Fibroblast of lung (primary cell): Measurements from ENCODE around the gene BRD8. TPM values are rescaled to one million over a fixed set of nuclear protein-coding genes. Genes with fewer than 3 reads are reported as not detected.

Experiments used
- DNase-seq, 2 donors: peaks; one replicate each; pipeline versions ENCODE4 v3.0.0 to v3.0.0-alpha.2; 2010; ENCODE audit warnings: low read depth in 2 of 2
- H2AFZ ChIP-seq: 2 replicates; pipeline ENCODE4 v1.5.1; 2012; ENCODE audit warnings: low read length, control low read depth, inconsistent platforms
- H3K27ac ChIP-seq: 2 replicates; pipeline ENCODE4 v1.5.1; 2011; ENCODE audit warnings: low read length, control low read depth; ENCODE audit not compliant: insufficient read depth
- H3K27me3 ChIP-seq: 2 replicates; pipeline ENCODE4 v1.5.1; 2011; ENCODE audit warnings: mild to moderate bottlenecking, low read length; ENCODE audit not compliant: control insufficient read depth, insufficient read depth
- H3K36me3 ChIP-seq: 2 replicates; pipeline ENCODE4 v1.5.1; 2011; ENCODE audit warnings: low read length; ENCODE audit not compliant: control insufficient read depth, insufficient read depth
- H3K4me1 ChIP-seq: 2 replicates; pipeline ENCODE4 v1.5.1; 2011; ENCODE audit warnings: low read length; ENCODE audit not compliant: control insufficient read depth, insufficient read depth; ENCODE audit errors: extremely low read depth
- H3K4me2 ChIP-seq: 2 replicates; pipeline ENCODE4 v1.5.1; 2011; ENCODE audit warnings: low read length, control low read depth; ENCODE audit not compliant: insufficient read depth; ENCODE audit errors: extremely low read depth
- H3K4me3 ChIP-seq, 4 experiments: fragments of 200-600 bp in 1 of 4; sonication (generic) in 1 of 4; replicated peaks in 1 of 4; 2 replicates each; pipeline ENCODE4 v1.5.1; 2011 to 2016; ENCODE audit warnings: low read length in 4 of 4, low read depth in 3 of 4, mild to moderate bottlenecking in 3 of 4, control low read depth in 2 of 4, inconsistent platforms in 1 of 4, mixed read lengths in 1 of 4; ENCODE audit not compliant: insufficient read depth in 1 of 4; ENCODE audit errors: control extremely low read depth in 1 of 4
- H3K79me2 ChIP-seq: 2 replicates; pipeline ENCODE4 v1.5.1; 2012; ENCODE audit warnings: mild to moderate bottlenecking, low read length, inconsistent platforms; ENCODE audit not compliant: control insufficient read depth, insufficient read depth
- H3K9ac ChIP-seq: 2 replicates; pipeline ENCODE4 v1.5.1; 2011; ENCODE audit warnings: mild to moderate bottlenecking, low read length, control low read depth; ENCODE audit not compliant: insufficient read depth
- H3K9me3 ChIP-seq: 2 replicates; pipeline ENCODE4 v1.5.1; 2012; ENCODE audit warnings: low read depth, low read length; ENCODE audit not compliant: control insufficient read depth, insufficient read depth
- H4K20me1 ChIP-seq: 2 replicates; pipeline ENCODE4 v1.5.1; 2011; ENCODE audit warnings: low read length; ENCODE audit not compliant: control insufficient read depth, insufficient read depth; ENCODE audit errors: extremely low read depth
- EZH2 ChIP-seq: IDR thresholded peaks from 2 replicates; pipeline ENCODE4 v1.5.1; 2012; ENCODE audit warnings: low read length, control low read depth, mild to moderate bottlenecking; ENCODE audit errors: missing control alignments
- polyA plus RNA-seq, 2 donors: library from polyadenylated mRNA; depleted of rRNA in 1 of 2; stranded (reverse) in 1 of 2; unstranded in 1 of 2; fragments of >200 nt; gene quantifications; 2 replicates each; pipeline ENCODE4 v1.2.1, GENCODE V29; 2011 to 2012; ENCODE audit warnings: missing spikeins in 1 of 2
- total RNA-seq: library from RNA; depleted of rRNA; stranded (reverse); fragments of >200 nt; gene quantifications from 2 replicates; pipeline ENCODE4 v1.2.1, GENCODE V29; 2014
- TF ChIP-seq, protein P1 (sequence below), 2 donors: IDR thresholded peaks in 1 of 2; conservative IDR thresholded peaks in 1 of 2; 1 replicate in 1 of 2; 2 replicates in 1 of 2; pipeline ENCODE4 v1.5.1; 2011 to 2012; ENCODE audit warnings: low read length in 2 of 2, control low read depth in 1 of 2, inconsistent platforms in 1 of 2, low read depth in 1 of 2, mild to moderate bottlenecking in 1 of 2

Gene BRD8
- total and polyA plus RNA-seq, 2 donors (not counting 1 experiment from before 2014, with no cell fraction given) = 47.4 to 52.1 TPM

DNA sequence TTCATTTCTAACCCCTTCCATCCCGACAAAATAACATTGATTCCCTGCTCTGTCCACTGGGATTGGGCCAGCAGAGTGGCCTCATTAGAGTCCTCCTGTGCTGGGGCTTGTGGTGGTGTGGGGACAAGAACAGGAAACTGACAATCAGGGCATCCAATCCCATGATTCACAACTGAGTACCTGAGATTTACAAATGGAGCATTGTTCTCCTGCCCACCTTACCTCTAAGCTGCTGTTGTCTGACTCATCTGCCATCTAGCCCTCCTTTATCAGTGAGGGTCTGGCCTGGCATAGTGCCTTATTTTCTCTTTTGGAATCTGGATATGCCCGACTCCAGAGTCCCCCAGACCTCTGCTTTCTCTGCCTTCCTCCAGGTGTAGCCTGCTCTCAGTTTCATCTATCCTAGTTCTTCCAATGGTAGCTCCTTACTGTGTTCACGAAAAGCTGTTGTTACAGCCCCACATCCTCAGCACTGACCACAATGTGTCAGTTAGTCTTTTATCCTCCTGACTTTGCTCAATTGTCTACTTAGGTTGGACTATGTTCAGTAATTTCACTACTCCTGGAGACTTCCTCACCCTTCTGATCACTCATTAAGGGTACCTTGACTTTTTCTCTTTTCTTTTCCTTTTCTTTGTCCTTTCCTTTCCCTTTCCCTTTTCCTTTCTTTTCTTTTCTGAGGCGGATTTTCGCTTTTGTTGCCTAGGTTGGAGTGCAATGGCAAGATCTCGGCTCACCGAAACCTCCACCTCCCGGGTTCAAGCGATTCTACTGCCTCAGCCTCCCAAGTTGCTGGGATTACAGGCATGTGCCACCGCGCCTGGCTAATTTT, 81.2 kb downstream of the BRD8 start:
- Histone ChIP-seq H3K36me3 (no peaks in the 10 kb centered on the region), H2AFZ (no peak overlapping the region), H4K20me1 (no peaks in the 10 kb centered on the region), H3K27me3 (peaks cover 12% of the 10 kb centered on the region), H3K4me2 (no peak overlapping the region), H3K27ac (no peak overlapping the region), H3K9ac (no peak overlapping the region), H3K4me1 (no peaks in the 10 kb centered on the region), H3K4me3 (no peak overlapping the region), H3K9me3 (no peaks in the 10 kb centered on the region), H3K79me2 (no peaks in the 10 kb centered on the region)
- DNase-seq = no peak
- TF ChIP-seq, protein P1, sequence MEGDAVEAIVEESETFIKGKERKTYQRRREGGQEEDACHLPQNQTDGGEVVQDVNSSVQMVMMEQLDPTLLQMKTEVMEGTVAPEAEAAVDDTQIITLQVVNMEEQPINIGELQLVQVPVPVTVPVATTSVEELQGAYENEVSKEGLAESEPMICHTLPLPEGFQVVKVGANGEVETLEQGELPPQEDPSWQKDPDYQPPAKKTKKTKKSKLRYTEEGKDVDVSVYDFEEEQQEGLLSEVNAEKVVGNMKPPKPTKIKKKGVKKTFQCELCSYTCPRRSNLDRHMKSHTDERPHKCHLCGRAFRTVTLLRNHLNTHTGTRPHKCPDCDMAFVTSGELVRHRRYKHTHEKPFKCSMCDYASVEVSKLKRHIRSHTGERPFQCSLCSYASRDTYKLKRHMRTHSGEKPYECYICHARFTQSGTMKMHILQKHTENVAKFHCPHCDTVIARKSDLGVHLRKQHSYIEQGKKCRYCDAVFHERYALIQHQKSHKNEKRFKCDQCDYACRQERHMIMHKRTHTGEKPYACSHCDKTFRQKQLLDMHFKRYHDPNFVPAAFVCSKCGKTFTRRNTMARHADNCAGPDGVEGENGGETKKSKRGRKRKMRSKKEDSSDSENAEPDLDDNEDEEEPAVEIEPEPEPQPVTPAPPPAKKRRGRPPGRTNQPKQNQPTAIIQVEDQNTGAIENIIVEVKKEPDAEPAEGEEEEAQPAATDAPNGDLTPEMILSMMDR (conservative IDR thresholded peaks at IDR 0.05 in 1 of 2, IDR thresholded peaks at IDR 0.05 in 1 of 2; ENCODE audit: low read depth in 1 of 2, low read length in 2 of 2) = no peak
- no peak for TF ChIP-seq EZH2

DNA sequence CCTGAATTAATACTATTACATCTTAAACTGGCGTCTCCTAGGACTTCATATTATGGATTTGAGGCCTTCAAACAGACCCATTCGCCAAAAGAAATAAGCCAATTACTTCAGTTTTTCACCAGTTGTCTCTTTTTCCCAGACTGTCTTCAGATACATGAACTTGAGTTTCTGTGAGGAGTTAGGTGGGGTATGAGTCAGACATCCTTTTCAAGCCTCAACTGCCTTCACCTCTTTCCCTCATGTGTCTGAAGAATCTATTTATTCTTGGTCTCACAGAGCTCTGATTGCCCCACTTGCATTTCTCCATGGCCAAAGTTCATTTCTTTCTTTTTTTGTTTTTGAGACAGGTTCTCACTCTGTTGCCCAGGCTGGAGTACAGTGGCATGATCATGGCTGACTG, 82.1 kb downstream of the BRD8 start:
- DNase-seq = peak in 1 of 2 donors; percentile 22
- H3K27ac ChIP-seq = no peak overlapping the region
- TF ChIP-seq, protein P1 (conservative IDR thresholded peaks at IDR 0.05 in 1 of 2, IDR thresholded peaks at IDR 0.05 in 1 of 2; ENCODE audit: low read depth in 1 of 2, low read length in 2 of 2) = no peak
- no peak for TF ChIP-seq EZH2
- no peaks in the 10 kb centered on the region for H4K20me1 ChIP-seq
- no peaks in the 10 kb centered on the region for H3K9me3 ChIP-seq
- H3K79me2 ChIP-seq = no peaks in the 10 kb centered on the region
- no peaks in the 10 kb centered on the region for H3K36me3 ChIP-seq
- H2AFZ ChIP-seq = no peak overlapping the region
- H3K4me1 ChIP-seq = no peaks in the 10 kb centered on the region
- no peak overlapping the region for H3K4me2 ChIP-seq
- no peak overlapping the region for H3K9ac ChIP-seq
- H3K27me3 ChIP-seq = peaks cover 12% of the 10 kb centered on the region
- no peak overlapping the region for H3K4me3 ChIP-seq

DNA sequence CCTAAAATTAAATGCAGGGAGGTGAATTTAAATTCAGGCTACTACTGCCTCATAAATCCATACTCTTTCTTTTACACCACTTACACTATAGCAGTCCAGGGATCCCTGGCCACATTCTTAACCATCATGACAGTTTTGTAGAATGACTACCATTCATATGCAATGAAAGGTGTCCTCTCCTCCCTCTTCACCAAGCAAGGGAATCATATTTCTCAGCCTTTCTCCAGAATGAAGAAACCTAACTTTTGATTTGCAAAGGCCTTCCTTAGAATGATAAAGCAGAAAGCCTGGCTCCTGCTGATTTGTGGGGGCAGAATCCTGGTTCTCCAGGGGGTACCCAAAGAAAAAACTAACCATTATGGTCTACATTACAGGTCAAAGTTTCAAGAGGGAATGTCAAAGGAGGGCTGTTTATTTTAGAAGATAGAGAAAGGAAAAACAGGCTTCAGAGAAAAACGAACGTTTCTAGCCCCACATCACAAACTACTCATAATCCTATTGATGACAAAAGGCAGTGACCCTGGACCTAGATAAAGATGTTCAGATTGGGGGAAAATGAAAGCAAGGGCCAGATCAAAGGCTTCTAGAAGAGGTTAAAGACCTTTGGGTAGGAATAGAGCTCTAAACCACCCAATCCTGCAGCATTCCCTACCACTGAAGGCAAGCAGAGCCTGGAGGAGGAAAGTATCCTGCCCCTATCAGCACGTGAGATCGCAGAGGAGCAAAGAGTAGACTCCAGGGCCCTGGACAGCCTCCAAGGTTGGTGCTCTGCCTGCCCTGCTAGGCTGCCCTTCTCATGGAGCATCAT, 83.1 kb downstream of the BRD8 start:
- Histone ChIP-seq H3K9me3 (no peaks in the 10 kb centered on the region), H3K27me3 (peaks cover 15% of the 10 kb centered on the region), H3K4me3 (no peak overlapping the region), H4K20me1 (no peaks in the 10 kb centered on the region), H3K36me3 (no peaks in the 10 kb centered on the region), H3K79me2 (no peaks in the 10 kb centered on the region), H3K27ac (no peak overlapping the region), H3K4me1 (no peaks in the 10 kb centered on the region), H3K4me2 (no peak overlapping the region), H2AFZ (no peak overlapping the region), H3K9ac (no peak overlapping the region)
- TF ChIP-seq, protein P1 (conservative IDR thresholded peaks at IDR 0.05 in 1 of 2, IDR thresholded peaks at IDR 0.05 in 1 of 2; ENCODE audit: low read depth in 1 of 2, low read length in 2 of 2) = no peak
- no peak for TF ChIP-seq EZH2
- no peak for DNase-seq
